GM12878 (cell line): ENCODE measurements around the gene PPIB. TPM values are rescaled to one million over a fixed set of nuclear protein-coding genes. Genes with fewer than 3 reads are reported as not detected.

ENCODE experiments used
- ATAC-seq: fragments of 200-7000 bp; cut with Tn5 transposase; 3 replicates; pipeline ENCODE4 v1.9.1; 2020; ENCODE audit warnings: mild to moderate bottlenecking, moderate library complexity
- BruUV-seq: library from RNA; stranded (reverse); fragments of 400-500 nt; replicated peaks from 2 replicates; lab custom pipeline; 2021; lab: Mats Ljungman, UMichigan
- CTCF ChIA-PET: fragments of 300-600 bp; sonication (Branson Sonifier 250); formaldehyde crosslinking; extraction: SDS; loops from one replicate; lab custom pipeline; 2021; ENCODE audit warnings: inconsistent platforms; lab: Yijun Ruan, JAX
- POLR2A ChIA-PET: fragments of 350-600 bp; formaldehyde crosslinking; extraction: SDS; loops from one replicate; lab custom pipeline; 2021; ENCODE audit warnings: inconsistent platforms; lab: Charles Lee
- RAD21 ChIA-PET: fragments of 300-600 bp; sonication (Branson Sonifier 250); formaldehyde crosslinking; loops from one replicate; lab custom pipeline; 2023; ENCODE audit warnings: antibody characterized with exemption; ENCODE audit not compliant: unreplicated experiment; lab: Charles Lee
- SMC1A ChIA-PET: fragments of 300-600 bp; sonication (Branson Sonifier 250); formaldehyde crosslinking; loops from one replicate; lab custom pipeline; 2023; ENCODE audit not compliant: unreplicated experiment, uncharacterized antibody; lab: Charles Lee
- DNase-seq: peaks from one replicate; pipeline ENCODE4 v3.0.0-alpha.2; 2011; ENCODE audit warnings: low read depth, low spot score
- FAIRE-seq: peaks from 3 replicates; lab custom pipeline; 2011; peaks lifted over from hg19 to GRCh38; lab: Jason Lieb, UNC
- H2AFZ ChIP-seq: 2 replicates; pipeline ENCODE4 v1.6.0; 2011; ENCODE audit warnings: low read depth, low read length, control low read depth; ENCODE audit not compliant: control insufficient read depth
- H3K27ac ChIP-seq: 2 replicates; pipeline ENCODE4 v1.5.1; 2011; ENCODE audit warnings: control low read depth; ENCODE audit not compliant: control insufficient read depth, insufficient read depth
- H3K27me3 ChIP-seq, 2 experiments: replicated peaks in 1 of 2; 2 replicates each; pipeline versions ENCODE4 v1.6.0 to v1.6.1; 2011; ENCODE audit warnings: low read length in 1 of 2; ENCODE audit not compliant: control insufficient read depth in 2 of 2, insufficient read depth in 2 of 2
- H3K36me3 ChIP-seq, 2 experiments: 2 replicates each; pipeline ENCODE4 v1.5.1; 2011; ENCODE audit warnings: low read length in 1 of 2; ENCODE audit not compliant: control insufficient read depth in 2 of 2, insufficient read depth in 2 of 2
- H3K4me1 ChIP-seq: 2 replicates; pipeline ENCODE4 v1.6.1; 2011; ENCODE audit warnings: mild to moderate bottlenecking, low read length, moderate library complexity, mixed read lengths; ENCODE audit not compliant: control insufficient read depth, insufficient read depth
- H3K4me2 ChIP-seq: 2 replicates; pipeline ENCODE4 v1.6.0; 2011; ENCODE audit warnings: control low read depth; ENCODE audit not compliant: control insufficient read depth, insufficient read depth
- H3K4me3 ChIP-seq: fragments of 200-600 bp; sonication (generic); 2 replicates; pipeline ENCODE4 v1.5.1; 2016
- H3K79me2 ChIP-seq: 2 replicates; pipeline ENCODE4 v1.6.0; 2011; ENCODE audit warnings: low read length; ENCODE audit not compliant: control insufficient read depth, insufficient read depth
- H3K9ac ChIP-seq: 2 replicates; pipeline ENCODE4 v1.8.0; 2011; ENCODE audit warnings: low read length, control low read depth, mixed read lengths; ENCODE audit not compliant: control insufficient read depth, insufficient read depth
- H3K9me3 ChIP-seq: replicated peaks from 3 replicates; pipeline ENCODE4 v1.5.1; 2011; ENCODE audit warnings: mild to moderate bottlenecking, low read length; ENCODE audit not compliant: control insufficient read depth, insufficient read depth
- H4K20me1 ChIP-seq: 2 replicates; pipeline ENCODE4 v1.6.0; 2011; ENCODE audit not compliant: control insufficient read depth, insufficient read depth
- EED ChIP-seq: sonication (generic); IDR thresholded peaks from 2 replicates; pipeline ENCODE4 v1.6.1; 2016; ENCODE audit warnings: antibody characterized with exemption, low read depth
- HDAC2 ChIP-seq: fragments of 200-600 bp; sonication (generic); IDR thresholded peaks from 2 replicates; pipeline ENCODE4 v1.6.1; 2017
- MYB ChIP-seq: fragments of 150-350 bp; IDR thresholded peaks from 2 replicates; pipeline ENCODE4 v1.6.1; 2014; ENCODE audit warnings: mild to moderate bottlenecking, low read depth, low read length, borderline replicate concordance
- PAX5 ChIP-seq: IDR thresholded peaks from 2 replicates; pipeline ENCODE4 v1.6.1; 2011; ENCODE audit warnings: low read depth, low read length, borderline replicate concordance
- SP1 ChIP-seq: IDR thresholded peaks from one replicate; pipeline ENCODE4 v1.6.1; 2011; ENCODE audit warnings: low read depth, low read length
- SREBF1 ChIP-seq: IDR thresholded peaks from 2 replicates; pipeline ENCODE4 v1.6.1; 2012; ENCODE audit warnings: mild to moderate bottlenecking, low read length
- SREBF2 ChIP-seq: IDR thresholded peaks from 2 replicates; pipeline ENCODE4 v1.6.1; 2012; ENCODE audit warnings: mild to moderate bottlenecking, low read length
- WGBS: methylation state at CpG from one replicate; pipeline ENCODE4 v1.1.6; 2016; ENCODE audit warnings: low lambda C conversion rate; ENCODE audit not compliant: insufficient replicate concordance, insufficient coverage; ENCODE audit errors: missing lambda C conversion rate; 5-methylcytosine and 5-hydroxymethylcytosine counted together
- in situ Hi-C: fragments of 300-500 bp; cut with MboI; formaldehyde crosslinking; loops from 9 replicates; pipeline ENCODE4 v1.14.3; 2018; ENCODE audit warnings: mixed read lengths
- intact Hi-C: fragments of 100-400 bp; cut with micrococcal nuclease; formaldehyde crosslinking; loops from one replicate; pipeline ENCODE4 v1.14.2; 2022; ENCODE audit not compliant: unreplicated experiment
- polyA plus RNA-seq, 11 experiments: library from polyadenylated mRNA; depleted of rRNA in 4 of 11; unstranded in 6 of 11; stranded (reverse) in 5 of 11; fragments of >200 nt; fragmentation: Nextera tagmentation in 4 of 11; fragmentation: Illumina TruSeq in 1 of 11; extraction: Ambion mirVana in 4 of 11; extraction: Trizol in 1 of 11; gene quantifications; 1 replicate in 1 of 11; 2 replicates in 10 of 11; pipeline versions ENCODE4 v1.2.1 to v1.2.3, GENCODE V29; 2011 to 2016; ENCODE audit warnings: inconsistent platforms in 2 of 11, missing spikeins in 2 of 11, low read depth in 1 of 11
- total RNA-seq, 4 experiments: library from RNA; depleted of rRNA in 3 of 4; stranded (reverse); fragments of >200 nt in 3 of 4; fragmentation: Illumina TruSeq in 1 of 4; extraction: Trizol in 1 of 4; gene quantifications; 2 replicates each; pipeline versions ENCODE4 v1.2.1 to v1.2.3, GENCODE V29; 2013 to 2021
- TF ChIP-seq, protein P1 (sequence below): fragments of 450-650 bp; IDR thresholded peaks from 2 replicates; pipeline ENCODE4 v1.6.1; 2017; ENCODE audit warnings: mild to moderate bottlenecking
- TF ChIP-seq, protein P2 (sequence below): IDR thresholded peaks from 2 replicates; pipeline ENCODE4 v1.6.1; 2012; ENCODE audit warnings: improper control_type of control experiment, low read depth, low read length; ENCODE audit not compliant: insufficient replicate concordance
- TF ChIP-seq, protein P3 (sequence below): fragments of 450-650 bp; IDR thresholded peaks from 2 replicates; pipeline ENCODE4 v1.6.1; 2018; ENCODE audit warnings: borderline replicate concordance, mild to moderate bottlenecking; ENCODE audit not compliant: partially characterized antibody

PPIB gene
- total and polyA plus RNA-seq, 10 of the 15 experiments (the other 5 are each of a cell fraction or from before 2014, with no cell fraction given), result 344 to 936 (median 508) TPM

DNA sequence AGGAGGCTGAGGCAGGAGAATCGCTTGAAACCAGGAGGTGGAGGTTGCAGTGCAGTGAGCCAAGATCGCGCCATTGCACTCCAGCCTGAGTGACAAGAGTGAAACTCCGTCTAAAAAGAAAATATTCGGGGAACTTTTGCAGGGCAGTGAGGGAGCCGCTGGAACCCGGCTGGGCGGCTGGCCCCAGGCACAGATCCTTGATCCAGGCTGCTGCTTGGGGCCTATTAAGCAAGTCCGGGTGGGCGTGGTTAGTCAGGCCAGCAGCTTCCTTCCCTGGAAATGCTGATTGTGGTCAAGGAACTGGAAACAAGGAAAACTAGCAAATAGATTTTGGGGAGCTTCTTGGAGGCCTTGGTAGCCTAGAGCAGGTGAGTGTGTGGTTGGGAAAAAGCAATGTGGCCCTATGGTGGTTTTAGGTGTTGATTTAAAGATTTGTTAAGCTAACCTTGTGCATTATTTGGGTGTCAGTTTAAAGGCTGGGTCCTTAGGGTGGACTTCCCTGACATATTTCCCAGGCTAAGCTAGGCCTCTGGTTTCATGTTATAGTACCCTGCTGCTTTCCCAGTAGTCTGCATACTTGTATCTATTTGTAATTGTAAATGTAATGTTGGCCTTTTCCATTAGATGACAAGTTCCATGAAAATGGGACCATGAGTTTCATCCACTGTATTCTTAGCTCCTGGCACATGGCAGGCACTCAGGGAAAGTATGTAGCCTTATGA, 29.0 kb downstream of the PPIB start (continued):
- TF ChIP-seq, protein P1, sequence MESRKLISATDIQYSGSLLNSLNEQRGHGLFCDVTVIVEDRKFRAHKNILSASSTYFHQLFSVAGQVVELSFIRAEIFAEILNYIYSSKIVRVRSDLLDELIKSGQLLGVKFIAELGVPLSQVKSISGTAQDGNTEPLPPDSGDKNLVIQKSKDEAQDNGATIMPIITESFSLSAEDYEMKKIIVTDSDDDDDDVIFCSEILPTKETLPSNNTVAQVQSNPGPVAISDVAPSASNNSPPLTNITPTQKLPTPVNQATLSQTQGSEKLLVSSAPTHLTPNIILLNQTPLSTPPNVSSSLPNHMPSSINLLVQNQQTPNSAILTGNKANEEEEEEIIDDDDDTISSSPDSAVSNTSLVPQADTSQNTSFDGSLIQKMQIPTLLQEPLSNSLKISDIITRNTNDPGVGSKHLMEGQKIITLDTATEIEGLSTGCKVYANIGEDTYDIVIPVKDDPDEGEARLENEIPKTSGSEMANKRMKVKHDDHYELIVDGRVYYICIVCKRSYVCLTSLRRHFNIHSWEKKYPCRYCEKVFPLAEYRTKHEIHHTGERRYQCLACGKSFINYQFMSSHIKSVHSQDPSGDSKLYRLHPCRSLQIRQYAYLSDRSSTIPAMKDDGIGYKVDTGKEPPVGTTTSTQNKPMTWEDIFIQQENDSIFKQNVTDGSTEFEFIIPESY, result no peak
- no peak for TF ChIP-seq SREBF1
- TF ChIP-seq EED, result no peak
- no peak for TF ChIP-seq PAX5
- no peak for TF ChIP-seq SREBF2
- TF ChIP-seq, all 136 proteins: peak for 0

DNA sequence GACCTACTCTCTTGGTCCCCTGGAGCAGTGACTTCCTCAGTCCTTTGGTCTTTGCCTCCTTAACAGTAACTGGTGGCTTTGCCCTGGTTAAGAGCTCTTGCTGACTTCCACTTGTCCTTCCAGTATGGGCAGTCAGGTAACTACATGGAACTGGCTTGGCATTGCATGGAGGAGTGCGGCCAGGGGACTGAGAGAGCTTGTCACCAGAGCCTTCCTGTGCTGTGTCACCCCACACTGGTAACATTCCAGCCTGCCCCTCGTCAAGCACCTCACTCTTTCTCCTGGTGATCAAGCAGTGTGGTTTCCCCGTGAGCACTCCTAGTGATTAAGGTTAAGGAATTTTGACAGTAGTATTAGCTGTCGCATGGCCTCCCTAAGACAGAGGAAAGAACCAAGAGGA, 30.6 kb downstream of the PPIB start:
- DNase-seq (no peak), ATAC-seq (no peak), FAIRE-seq (no peak)
- Histone ChIP-seq H3K79me2 (no peaks in the 10 kb centered on the region), H3K4me2 (no peak overlapping the region), H3K4me3 (no peak overlapping the region), H3K27ac (no peak overlapping the region), H3K9ac (no peak overlapping the region), H3K27me3 (no peaks in the 10 kb centered on the region), H3K36me3 (peaks cover 40 to 52% of the 10 kb centered on the region in 2 experiments), H3K4me1 (no peaks in the 10 kb centered on the region), H3K9me3 (no peaks in the 10 kb centered on the region), H4K20me1 (no peaks in the 10 kb centered on the region), H2AFZ (no peak overlapping the region)
- 94% methylated on average over 4 of the region's 4 CpGs for WGBS
- intact Hi-C loops, result no loop called here
- POLR2A ChIA-PET, result interaction anchor here (0.9 to 1.8 kb wide), 3 partner anchors 10 to 38 kb away, joined by 3 to 11 read pairs (median 4); no protein-coding TSS in a partner anchor
- CTCF ChIA-PET, result interaction anchor here (0.7 to 2.1 kb wide), 8 partner anchors 10 to 596 kb away, joined by 3 to 9 read pairs (median 4); no protein-coding TSS in a partner anchor
- in situ Hi-C loops, result no loop called here
- SMC1A ChIA-PET, result interaction anchor here (0.8 to 1.2 kb wide), 2 partner anchors 13 to 17 kb away, joined by 3 to 4 read pairs; no protein-coding TSS in a partner anchor
- RAD21 ChIA-PET, result interaction anchor here (1.2 kb wide), 1 partner anchor 66 kb away, joined by 3 read pairs; no protein-coding TSS in a partner anchor
- TF ChIP-seq MYB, result no peak
- no peak for TF ChIP-seq SP1
- TF ChIP-seq, protein P2, sequence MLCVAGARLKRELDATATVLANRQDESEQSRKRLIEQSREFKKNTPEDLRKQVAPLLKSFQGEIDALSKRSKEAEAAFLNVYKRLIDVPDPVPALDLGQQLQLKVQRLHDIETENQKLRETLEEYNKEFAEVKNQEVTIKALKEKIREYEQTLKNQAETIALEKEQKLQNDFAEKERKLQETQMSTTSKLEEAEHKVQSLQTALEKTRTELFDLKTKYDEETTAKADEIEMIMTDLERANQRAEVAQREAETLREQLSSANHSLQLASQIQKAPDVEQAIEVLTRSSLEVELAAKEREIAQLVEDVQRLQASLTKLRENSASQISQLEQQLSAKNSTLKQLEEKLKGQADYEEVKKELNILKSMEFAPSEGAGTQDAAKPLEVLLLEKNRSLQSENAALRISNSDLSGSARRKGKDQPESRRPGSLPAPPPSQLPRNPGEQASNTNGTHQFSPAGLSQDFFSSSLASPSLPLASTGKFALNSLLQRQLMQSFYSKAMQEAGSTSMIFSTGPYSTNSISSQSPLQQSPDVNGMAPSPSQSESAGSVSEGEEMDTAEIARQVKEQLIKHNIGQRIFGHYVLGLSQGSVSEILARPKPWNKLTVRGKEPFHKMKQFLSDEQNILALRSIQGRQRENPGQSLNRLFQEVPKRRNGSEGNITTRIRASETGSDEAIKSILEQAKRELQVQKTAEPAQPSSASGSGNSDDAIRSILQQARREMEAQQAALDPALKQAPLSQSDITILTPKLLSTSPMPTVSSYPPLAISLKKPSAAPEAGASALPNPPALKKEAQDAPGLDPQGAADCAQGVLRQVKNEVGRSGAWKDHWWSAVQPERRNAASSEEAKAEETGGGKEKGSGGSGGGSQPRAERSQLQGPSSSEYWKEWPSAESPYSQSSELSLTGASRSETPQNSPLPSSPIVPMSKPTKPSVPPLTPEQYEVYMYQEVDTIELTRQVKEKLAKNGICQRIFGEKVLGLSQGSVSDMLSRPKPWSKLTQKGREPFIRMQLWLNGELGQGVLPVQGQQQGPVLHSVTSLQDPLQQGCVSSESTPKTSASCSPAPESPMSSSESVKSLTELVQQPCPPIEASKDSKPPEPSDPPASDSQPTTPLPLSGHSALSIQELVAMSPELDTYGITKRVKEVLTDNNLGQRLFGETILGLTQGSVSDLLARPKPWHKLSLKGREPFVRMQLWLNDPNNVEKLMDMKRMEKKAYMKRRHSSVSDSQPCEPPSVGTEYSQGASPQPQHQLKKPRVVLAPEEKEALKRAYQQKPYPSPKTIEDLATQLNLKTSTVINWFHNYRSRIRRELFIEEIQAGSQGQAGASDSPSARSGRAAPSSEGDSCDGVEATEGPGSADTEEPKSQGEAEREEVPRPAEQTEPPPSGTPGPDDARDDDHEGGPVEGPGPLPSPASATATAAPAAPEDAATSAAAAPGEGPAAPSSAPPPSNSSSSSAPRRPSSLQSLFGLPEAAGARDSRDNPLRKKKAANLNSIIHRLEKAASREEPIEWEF, result no peak
- TF ChIP-seq, protein P3, sequence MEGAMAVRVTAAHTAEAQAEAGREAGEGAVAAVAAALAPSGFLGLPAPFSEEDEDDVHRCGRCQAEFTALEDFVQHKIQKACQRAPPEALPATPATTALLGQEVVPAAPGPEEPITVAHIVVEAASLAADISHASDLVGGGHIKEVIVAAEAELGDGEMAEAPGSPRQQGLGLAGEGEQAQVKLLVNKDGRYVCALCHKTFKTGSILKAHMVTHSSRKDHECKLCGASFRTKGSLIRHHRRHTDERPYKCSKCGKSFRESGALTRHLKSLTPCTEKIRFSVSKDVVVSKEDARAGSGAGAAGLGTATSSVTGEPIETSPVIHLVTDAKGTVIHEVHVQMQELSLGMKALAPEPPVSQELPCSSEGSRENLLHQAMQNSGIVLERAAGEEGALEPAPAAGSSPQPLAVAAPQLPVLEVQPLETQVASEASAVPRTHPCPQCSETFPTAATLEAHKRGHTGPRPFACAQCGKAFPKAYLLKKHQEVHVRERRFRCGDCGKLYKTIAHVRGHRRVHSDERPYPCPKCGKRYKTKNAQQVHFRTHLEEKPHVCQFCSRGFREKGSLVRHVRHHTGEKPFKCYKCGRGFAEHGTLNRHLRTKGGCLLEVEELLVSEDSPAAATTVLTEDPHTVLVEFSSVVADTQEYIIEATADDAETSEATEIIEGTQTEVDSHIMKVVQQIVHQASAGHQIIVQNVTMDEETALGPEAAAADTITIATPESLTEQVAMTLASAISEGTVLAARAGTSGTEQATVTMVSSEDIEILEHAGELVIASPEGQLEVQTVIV, result no peak
- no peak for TF ChIP-seq HDAC2
- no TSS peak for BruUV-seq
